HG02798 (cell line): ENCODE results near the gene DHRS7B.
"Not testable (repeated sequence)": the region's sequence is repeated elsewhere in the genome, so short reads cannot be mapped to it uniquely, and the experiment has no call there.

ENCODE experiments used
- ATAC-seq: cut with Tn5 transposase; IDR thresholded peaks from one replicate; pipeline ENCODE4 v1.9.1; 2021; ENCODE audit warnings: mild to moderate bottlenecking; ENCODE audit not compliant: unreplicated experiment, poor library complexity

The DHRS7B gene

DNA sequence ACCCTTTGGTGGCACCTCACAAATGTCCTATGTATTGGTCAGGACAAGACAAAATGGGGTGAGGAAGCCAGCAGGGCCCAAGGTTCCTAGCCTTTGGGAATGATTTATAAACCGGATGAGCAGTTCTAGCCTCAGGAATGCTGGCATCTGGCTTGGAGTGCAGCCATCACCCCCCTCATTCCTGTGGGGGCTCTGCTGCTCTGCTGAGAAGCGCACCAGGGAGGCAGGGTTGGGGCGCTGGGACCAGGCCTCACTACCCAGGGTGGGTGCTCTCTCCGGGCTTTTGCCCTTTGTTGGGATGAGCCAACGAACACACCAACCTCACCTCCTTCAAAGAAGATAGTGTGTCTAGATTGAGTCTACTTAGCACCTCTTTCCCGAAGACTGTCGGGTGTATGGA lies 47.9 kb downstream of the DHRS7B start:
- no peak for ATAC-seq

DNA sequence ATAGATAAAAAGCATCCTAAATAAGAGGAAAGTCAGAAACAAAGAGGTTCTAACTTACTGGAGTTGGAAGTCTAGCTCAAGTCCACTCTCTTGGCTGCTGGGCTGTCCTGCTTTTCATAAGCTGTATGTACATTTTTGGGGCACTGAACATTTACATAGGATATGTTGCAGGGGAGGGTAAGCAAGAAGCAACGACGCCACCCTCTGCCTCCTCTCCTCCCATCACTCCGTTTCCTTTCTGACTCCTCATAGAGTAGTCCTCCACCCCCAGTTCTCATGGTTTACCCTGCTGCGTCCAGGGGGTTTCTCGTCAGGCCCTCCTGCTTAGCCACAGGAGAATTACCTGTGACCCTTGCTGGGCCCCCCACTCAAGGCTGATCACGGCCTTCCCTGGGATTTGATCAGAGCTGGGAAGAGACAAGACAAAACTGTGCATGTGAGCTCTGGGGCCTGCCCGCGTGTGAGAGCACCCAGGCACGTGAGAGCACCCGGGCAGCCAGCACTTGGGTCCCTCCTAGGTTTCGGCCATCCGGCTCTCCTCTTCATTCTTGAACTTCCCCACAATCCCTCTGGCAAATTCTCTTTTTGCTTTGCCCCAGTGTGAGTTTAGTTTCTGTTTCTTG lies 50.1 kb downstream of the DHRS7B start:
- no peak for ATAC-seq

DNA sequence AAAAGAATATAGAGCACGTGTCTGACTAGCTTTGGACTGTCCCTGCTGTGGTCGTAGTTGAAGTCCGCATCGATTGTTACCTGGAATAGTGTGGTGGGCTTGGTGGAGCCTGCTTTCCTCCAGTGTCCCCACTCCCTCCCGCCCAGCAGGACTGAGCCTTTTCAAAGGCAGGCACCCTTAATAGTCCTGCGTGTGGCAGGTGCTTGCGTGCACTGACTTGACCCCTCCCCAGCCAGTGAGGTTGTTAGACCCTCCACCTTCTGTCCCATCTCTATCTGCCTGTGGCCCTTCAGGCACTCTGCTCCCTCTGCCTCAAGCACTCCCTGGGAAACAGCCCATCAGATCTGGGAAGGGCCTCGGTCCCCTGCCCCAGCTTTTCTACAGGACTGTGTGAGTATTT lies 50.6 kb downstream of the DHRS7B start:
- ATAC-seq: no peak

DNA sequence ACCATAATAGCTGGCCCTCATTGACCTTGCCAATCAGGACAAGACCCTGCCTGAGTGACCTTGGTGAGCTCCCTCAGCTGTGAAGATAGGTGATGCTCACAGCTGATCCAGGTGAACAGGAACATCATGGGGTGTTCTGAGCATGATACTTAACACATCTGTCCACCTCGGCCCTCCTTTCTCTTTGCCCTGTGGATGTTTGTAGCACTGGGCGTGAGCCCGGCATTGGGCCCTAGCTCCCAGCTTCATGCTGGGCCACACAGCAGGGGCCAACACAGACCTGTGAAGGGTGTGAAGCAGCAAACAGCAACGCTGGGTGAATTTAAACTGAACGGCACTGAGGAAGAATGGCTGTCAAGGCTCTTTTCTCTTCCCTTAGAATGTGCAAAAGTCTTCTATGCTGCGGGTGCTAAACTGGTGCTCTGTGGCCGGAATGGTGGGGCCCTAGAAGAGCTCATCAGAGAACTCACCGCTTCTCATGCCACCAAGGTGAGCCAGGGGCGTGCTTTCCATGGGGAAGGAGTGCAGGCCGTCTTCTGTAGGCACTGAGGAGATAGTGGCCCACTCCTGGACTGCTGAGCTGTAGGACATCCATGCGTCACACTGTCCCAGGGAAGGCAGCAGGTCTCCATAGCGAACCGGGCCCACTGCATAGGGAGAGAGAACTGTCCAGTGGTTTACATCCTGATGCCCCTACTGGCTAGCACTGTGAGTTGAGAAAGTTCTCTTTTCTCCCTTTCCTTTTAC lies 51.3 kb downstream of the DHRS7B start:
- ATAC-seq: no peak

DNA sequence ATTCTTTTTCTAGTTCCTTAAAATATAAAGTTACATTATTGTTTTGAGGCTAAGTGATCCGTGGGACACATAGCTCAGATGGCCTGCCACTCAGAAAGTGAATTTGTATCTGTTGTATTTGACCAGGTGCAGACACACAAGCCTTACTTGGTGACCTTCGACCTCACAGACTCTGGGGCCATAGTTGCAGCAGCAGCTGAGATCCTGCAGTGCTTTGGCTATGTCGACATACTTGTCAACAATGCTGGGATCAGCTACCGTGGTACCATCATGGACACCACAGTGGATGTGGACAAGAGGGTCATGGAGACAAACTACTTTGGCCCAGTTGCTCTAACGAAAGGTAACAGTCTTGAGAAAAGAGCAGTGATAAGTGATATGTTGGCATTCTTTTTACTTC lies 56.7 kb downstream of the DHRS7B start:
- ATAC-seq: no peak

DNA sequence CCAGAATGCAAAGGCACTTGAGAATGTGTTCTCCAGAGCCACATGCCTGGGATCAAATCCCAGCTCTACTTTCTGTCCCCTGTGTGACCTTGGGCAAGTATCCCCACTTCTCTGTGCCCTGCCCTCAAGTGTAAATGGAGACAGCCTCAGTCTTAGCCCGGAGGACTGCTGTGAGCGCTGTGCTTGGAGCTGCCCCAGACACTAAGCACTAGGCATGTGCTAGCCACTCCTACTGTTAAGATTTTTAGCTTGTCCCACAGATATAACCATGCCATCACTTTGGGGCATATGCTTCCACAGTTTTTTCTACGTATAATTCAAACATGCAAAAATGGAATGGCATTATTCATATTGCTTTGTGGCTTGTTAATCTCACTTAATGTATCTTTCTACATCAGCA lies 57.8 kb downstream of the DHRS7B start:
- ATAC-seq: no peak

DNA sequence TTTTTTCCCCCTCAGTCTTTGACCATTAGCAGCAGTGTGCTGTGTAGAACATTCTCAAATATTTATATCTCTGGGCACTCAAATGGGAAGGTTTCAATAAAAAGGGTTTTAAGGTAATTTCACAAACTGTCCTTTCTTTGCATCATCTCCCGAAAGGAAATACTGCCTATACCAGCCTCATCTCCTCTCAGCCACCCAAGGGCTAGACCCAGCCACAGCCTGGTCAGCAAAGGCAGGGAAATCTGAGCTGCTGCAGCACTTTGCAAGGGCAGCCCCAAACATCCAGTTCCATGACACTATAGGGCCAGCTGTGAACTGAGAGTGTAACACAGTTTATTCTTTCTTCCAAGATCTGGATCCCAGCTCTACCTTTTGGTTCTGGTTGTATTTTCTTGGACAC lies 58.3 kb downstream of the DHRS7B start:
- ATAC-seq: no peak

DNA sequence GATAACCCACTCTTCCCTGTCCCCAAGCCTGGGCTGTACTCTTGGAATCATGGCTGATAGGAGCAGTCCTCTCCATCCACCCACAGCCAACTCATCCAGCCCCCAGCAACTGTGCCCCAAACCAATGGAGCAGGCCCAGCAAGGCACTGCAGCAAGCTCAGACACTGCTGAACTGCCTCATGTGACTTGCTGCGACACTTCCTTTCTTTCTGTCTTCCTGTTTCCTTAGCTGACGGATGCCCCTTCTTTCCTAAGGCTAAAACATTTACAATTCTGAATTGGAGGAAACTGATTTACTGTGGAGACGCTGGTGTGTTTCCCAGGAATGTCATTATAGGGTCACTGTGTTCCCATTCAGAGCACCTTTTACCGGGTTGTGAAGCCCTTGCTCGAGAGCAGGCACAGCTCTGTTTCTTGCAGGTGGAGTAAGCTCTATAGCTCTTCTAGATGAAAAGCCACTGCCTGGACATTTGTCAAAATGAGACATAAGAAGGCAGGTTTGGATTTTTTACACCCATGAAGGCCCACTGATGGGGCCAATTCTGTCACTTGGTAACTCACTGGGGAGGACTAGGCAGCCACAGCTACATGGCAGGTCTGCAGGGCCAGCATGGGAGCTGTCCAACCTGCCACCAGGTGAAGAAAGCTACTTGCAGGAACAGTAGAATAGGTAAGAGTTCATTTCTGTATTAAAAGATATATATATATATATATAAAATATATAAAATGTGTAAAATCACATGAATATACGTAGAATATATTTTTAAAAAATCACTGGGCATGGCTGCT lies 59.8 kb downstream of the DHRS7B start:
- no peak for ATAC-seq

DNA sequence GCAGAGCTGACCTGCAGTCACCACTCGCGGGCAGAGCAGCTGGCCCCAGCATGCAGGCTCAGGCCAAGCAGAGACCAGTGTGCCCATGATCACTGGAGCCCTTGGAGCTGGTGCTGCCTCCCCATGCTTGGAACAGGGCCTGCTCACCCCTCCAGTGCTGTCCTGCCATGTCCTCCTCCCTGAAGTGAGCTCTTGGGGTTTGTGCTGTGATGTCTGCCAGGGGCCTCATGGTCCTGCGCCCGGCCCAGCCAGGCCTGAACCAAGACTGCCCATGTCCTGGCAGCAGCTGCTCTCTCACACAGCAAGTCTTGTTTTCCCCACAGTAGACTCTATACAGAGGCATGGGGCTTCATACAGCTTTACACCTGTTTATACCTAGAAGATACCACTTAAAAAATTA lies 62.6 kb downstream of the DHRS7B start:
- no peak for ATAC-seq

DNA sequence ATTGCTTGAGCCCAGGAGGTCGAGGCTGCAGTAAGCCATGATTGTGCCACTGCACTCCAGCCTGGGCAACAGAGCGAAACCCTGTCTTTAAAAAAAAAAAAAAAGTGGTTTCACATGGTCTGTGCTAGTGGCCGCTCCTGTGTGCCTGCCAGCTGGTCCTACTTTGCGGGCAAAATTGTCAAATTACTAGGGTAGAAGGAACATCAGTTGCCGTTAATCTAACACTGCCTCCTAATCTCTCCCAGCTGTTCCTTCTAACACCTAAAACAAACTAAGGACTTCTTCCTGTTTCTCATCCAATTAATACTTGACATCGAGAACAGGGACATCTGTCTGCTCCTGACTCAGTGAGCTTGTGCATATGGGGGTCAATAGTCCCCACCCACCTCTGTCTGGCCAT lies 63.3 kb downstream of the DHRS7B start:
- no peak for ATAC-seq

DNA sequence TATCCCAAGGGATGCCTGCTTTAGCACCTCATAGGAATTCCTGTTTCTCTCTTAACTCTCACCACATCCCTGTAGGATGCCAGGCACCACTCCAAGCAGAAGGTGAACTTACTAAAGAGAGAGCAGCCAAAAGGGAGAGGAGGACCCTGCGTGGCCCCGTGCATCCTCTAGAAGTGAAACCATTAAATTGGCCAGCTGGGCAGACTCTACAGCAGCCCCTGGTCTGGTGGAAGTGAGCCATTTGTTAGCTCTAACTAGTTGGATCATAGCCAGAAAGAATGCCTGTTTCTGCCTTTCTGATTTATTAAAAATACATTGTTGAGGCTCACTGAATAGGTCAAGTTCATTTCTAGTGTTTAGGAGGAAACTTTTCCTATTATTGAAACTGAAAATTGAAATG lies 64.9 kb downstream of the DHRS7B start:
- ATAC-seq: no peak

DNA sequence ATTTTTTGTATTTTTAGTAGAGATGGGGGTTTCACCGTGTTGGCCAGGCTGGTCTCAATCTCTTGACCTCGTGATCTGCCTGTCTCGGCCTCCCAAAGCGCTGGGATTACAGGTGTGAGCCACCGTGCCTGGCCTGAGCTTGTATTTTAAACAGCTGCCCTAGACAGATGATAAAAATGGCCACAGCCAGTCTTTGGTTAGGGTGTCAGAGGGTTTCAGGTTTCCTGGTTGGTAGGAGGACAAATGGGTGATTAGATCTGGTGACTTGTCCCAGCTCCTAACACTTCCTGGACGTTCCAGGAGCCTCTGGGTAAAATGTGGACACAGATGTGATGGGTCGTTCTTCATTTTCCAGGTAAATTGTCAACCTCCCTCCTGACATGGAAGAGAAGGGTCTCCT lies 65.7 kb downstream of the DHRS7B start:
- ATAC-seq: not testable (repeated sequence)

DNA sequence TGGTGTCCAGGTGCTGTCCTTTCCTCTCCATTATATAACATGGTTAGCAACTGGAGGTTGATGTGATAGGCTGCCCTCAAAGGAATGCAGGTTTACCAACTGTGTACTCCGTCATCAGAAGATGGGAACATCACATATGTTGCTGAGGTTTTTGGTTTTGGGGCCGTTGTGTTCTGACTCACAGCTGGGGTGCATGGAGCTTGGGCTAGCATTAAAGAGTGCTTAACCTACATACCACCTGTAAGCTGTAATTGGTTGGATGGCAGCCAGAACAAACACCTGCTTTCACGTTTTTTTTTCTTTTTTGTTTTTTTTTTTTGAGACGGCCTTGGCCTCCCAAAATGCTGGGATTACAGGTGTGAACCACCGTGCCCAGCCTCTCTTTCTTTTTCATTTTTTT lies 66.3 kb downstream of the DHRS7B start:
- ATAC-seq: no peak

DNA sequence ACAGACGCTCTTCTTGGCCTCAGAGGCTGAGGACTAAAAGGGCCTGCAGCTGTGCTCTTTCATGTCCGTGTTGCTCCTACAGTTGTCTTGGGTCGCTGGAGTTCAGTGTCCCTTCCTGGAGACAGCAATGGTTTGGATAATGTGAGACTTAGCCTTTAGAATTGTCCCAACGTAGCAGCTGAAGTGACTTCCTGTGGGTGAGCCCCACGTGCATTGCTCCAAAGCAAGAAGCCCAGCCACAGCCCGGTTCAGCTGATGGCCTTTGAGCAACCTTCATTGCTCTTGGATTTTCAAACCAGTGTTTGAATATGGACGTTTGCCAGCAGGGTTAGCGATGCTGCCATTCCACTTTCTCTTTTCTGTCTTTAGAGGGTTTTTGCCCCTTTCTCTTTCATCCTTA lies 67.5 kb downstream of the DHRS7B start:
- no peak for ATAC-seq

DNA sequence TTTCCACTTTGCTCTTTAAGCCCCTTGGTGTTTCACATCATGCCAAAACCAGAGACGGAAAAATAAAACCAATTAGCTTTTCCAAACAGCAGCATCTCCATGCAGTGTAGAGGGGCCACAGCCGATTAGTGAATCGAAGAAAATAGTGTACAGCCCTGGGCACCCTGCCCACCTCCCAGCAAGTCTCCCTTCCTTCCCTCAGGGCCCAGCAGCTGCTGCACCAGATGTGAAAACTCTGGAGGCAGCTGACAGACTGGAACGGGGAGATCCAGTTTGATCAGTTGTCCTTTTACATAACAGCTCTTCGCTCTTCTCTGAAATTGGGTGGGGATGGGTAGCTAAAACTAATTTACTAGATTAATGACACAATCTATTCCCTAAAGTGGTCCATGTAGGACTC lies 67.9 kb downstream of the DHRS7B start:
- no peak for ATAC-seq

DNA sequence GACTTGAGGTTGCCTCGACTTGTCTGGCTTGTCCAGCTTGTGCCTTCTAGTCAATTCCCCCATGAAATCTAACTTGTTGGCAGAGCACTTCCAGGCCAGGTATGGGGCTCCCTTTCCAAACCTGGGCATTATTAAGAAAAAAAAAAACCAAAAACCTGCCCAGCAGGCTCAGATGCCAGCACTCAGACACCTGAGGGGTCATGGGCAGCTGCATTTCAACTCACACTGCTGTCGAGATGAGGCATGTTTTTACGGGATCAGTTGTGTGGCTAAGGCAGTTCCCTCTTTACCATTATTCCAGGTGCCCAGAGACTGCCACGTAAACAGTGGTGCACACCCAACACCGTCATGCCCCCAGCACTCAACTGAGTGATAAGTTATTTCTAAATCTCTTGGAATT lies 69.4 kb downstream of the DHRS7B start:
- no peak for ATAC-seq

DNA sequence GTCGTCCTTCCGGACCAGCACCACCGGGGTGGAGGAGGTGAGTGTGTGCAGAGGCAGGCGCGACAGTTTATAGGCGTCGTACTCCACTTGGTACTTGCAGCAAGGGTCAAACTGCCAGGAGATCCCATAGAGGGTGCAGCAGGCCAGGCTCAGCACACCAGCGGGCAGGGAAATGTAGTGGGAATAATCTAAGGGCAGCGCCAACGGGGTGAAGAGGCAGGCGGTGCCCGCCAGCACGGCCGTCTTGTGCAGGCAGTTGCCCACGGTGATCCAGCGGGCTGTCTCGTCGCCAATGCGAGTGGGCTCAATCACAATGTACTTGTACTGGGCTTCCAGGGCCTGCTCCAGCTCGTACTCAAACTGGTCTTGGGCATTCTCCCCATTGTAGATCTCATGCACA lies 71.6 kb downstream of the DHRS7B start:
- no peak for ATAC-seq

DNA sequence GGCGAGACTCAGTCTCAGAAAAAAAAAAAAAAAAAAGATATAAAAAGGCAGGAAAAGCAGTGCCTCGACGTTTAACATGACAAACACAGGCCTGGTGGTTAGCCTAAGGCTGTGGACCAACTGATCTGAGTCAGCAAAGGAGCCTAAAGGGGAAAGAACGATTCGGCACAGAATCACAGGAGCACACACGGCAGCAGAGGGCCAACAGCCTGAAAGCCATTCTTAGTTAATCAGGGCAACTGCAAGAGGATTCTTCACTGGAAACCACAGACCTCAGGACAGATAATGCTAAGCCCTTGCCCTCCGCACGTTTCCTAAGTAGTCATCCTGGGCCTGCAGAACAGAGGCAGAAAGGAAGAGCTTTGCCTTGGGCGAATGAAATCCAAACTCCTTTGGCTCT lies 72.5 kb downstream of the DHRS7B start:
- ATAC-seq: no peak

DNA sequence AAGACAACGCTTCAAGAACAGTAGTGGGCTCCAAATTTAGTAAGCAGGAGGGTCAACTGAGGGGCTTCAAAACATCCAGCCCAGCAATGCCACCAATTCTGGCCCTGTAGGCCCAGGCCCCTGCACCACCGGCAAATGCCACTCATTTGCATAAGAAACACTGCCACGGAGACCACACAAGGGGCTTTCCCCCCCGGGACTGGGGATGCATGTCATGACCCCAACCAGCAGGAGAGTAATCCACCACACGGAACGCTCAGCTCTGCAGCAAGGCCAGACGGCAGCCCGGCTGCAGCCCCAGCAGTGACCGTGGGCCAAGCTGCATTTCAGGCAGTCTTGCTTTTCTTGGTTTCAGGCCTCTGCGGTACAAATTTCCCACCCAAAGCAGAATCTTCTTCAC lies 73.1 kb downstream of the DHRS7B start:
- no peak for ATAC-seq

DNA sequence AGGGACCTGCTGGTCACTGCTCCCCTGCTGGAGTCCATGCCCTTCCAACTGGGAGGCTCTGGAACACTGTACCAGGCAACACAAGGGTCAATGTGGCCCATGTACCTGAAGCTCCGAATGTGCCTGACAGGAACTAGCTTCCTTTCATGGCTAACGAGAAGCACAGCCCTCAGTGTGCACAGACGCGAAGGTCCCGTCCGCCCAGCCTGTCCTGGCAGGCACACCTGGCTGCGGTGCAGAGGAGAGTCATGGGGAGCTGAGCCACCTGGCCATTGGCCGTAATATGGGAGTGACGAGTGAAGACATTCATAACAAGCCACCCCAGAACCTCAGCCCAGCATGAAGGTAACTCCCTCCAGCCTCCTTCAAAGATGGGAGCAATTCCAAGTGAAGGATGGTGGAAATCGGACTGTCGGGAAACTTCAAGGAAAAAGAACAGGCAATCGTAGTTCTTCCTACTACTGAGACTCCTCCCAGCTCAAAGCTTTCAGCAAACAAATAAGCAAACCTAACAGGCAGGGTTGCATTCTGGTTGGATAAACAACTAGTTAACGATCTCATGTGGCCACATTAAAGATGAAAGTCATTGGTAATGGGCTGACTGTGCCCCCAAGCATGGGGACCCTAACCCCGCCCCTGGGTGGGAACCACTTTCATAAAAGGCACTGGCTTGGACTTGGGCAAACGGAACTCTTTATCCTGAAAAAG lies 74.0 kb downstream of the DHRS7B start:
- ATAC-seq: no peak

DNA sequence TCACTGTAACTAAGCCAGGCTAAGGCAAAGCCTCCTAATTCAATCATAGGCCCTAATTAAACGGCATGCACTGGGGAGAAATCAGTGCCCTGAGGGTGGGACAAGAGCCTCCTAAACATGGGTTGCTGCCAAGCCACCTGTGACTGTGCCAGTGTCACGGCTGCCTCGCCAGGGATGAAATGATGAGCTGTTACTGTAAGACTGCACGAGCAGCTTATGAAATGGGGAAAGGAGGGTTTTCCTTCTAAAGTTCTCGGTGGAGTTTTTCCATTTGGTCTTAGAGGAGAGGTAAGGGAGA lies 74.5 kb downstream of the DHRS7B start:
- ATAC-seq: no peak
